AG04450 (cell line): Measurements from ENCODE around the gene RNF130. TPM values are rescaled to one million over a fixed set of nuclear protein-coding genes. Genes with fewer than 3 reads are reported as not detected.

ENCODE experiments used
- CTCF ChIA-PET: fragments of 300-600, 350-600 bp; formaldehyde crosslinking; extraction: SDS; loops from one replicate; lab custom pipeline; 2022; ENCODE audit warnings: antibody characterized with exemption, inconsistent platforms; lab: Charles Lee
- POLR2A ChIA-PET: fragments of 350-600 bp; formaldehyde crosslinking; extraction: SDS; loops from one replicate; lab custom pipeline; 2021; ENCODE audit warnings: antibody characterized with exemption, inconsistent platforms; lab: Yijun Ruan, JAX
- DNase-seq: peaks from one replicate; pipeline ENCODE4 v3.0.0-alpha.2; 2011; ENCODE audit warnings: low read depth, low spot score
- H3K27ac ChIP-seq: one replicate; pipeline ENCODE4 v1.5.1; 2012; ENCODE audit warnings: low read depth, low read length, control low read depth
- H3K27me3 ChIP-seq: one replicate; pipeline ENCODE4 v1.6.0; 2012; ENCODE audit warnings: low read length; ENCODE audit not compliant: control insufficient read depth, insufficient read depth
- H3K4me3 ChIP-seq: 2 replicates; pipeline ENCODE4 v1.5.1; 2011; ENCODE audit warnings: mild to moderate bottlenecking, low read depth, low read length, control low read depth
- H3K9me3 ChIP-seq: 2 replicates; pipeline ENCODE4 v1.5.1; 2012; ENCODE audit warnings: low read length; ENCODE audit not compliant: control insufficient read depth, insufficient read depth
- polyA plus RNA-seq: library from polyadenylated mRNA; depleted of rRNA; stranded (reverse); fragments of >200 nt; gene quantifications from 2 replicates; pipeline ENCODE4 v1.2.3, GENCODE V29; 2011
- TF ChIP-seq, protein P1 (sequence below): IDR thresholded peaks from 2 replicates; pipeline ENCODE4 v1.5.1; 2011; ENCODE audit warnings: low read depth, low read length, control low read depth, inconsistent platforms

The RNF130 gene
- polyA plus RNA-seq, 1 experiment = 38.9 TPM

DNA sequence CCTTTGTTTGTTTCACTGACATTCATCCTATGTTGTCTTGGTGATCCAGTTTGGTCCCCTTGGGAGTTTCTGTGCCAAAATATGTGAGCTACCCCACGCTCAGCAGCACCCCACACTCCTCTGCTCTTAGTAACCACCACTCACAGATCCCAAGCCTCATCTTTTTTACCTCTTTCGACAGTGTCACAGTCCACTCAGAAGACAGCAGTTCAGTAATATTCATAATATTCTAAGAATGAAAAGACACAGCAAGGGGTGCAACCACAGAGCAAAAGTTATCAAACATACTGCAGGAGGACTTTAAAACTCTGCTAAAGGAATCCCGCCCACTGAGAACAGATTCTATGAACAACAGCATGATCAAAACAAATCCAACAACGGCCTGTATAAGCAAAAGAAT is 28.2 kb downstream of the RNF130 start:
- TF ChIP-seq, protein P1, sequence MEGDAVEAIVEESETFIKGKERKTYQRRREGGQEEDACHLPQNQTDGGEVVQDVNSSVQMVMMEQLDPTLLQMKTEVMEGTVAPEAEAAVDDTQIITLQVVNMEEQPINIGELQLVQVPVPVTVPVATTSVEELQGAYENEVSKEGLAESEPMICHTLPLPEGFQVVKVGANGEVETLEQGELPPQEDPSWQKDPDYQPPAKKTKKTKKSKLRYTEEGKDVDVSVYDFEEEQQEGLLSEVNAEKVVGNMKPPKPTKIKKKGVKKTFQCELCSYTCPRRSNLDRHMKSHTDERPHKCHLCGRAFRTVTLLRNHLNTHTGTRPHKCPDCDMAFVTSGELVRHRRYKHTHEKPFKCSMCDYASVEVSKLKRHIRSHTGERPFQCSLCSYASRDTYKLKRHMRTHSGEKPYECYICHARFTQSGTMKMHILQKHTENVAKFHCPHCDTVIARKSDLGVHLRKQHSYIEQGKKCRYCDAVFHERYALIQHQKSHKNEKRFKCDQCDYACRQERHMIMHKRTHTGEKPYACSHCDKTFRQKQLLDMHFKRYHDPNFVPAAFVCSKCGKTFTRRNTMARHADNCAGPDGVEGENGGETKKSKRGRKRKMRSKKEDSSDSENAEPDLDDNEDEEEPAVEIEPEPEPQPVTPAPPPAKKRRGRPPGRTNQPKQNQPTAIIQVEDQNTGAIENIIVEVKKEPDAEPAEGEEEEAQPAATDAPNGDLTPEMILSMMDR = no peak
- no peak for DNase-seq
- peaks cover 11% of the 10 kb centered on the region for H3K9me3 ChIP-seq
- POLR2A ChIA-PET = no interaction called here
- H3K27ac ChIP-seq = no peak overlapping the region
- CTCF ChIA-PET = interaction anchor here (0.6 kb wide), 1 partner anchor 48 kb away, joined by 3 read pairs; no protein-coding TSS in a partner anchor
- H3K27me3 ChIP-seq = no peaks in the 10 kb centered on the region
- H3K4me3 ChIP-seq = no peak overlapping the region

DNA sequence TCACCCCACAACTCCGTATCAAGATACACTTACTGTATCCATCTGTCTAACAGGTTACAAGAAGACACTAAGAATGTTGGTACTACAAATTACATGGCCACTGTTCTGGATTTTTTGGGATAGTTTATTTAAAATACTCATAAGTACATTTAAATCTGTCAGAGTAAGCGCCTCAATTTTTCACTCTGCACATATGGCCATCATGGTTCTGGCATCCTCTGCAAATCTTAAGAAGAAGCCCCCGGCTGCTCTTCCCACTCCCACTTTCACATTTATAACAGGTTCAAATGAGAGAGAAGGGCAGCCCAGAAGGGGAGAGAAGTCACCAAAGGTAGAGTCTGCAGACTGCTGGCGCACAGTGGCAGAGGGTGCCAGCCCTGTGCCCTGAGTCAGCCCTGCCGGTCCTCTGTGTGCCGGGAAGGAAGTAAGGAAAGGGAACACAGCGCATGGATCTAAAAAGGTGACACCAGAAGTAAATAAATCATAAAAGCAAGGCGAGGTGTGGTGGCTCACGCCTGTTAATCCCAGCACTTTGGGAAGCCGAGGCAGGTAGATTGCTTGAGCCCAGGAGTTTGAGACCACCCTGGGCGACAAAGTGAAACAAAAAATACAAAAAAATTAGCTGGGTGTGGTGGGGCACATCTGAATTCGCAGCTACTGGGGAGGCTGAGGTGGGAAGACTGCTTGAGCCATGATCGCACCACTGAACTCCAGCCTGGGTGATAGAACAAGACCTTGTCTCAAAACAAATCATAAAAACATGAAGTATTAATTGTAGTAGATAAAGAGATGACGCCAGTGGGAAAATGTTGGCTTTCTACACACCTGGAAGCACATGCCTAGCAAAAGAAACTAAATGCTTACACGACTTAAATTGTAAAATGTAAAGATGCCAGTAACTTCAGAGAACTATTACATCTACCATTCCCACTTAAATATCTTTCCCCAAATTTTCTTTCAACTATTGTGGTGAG is 30.0 kb downstream of the RNF130 start:
- Histone ChIP-seq H3K9me3 (peaks cover 11% of the 10 kb centered on the region), H3K4me3 (no peak overlapping the region), H3K27ac (no peak overlapping the region), H3K27me3 (no peaks in the 10 kb centered on the region)
- POLR2A ChIA-PET = no interaction called here
- no peak for DNase-seq
- TF ChIP-seq, protein P1 = no peak
- CTCF ChIA-PET = no interaction called here

DNA sequence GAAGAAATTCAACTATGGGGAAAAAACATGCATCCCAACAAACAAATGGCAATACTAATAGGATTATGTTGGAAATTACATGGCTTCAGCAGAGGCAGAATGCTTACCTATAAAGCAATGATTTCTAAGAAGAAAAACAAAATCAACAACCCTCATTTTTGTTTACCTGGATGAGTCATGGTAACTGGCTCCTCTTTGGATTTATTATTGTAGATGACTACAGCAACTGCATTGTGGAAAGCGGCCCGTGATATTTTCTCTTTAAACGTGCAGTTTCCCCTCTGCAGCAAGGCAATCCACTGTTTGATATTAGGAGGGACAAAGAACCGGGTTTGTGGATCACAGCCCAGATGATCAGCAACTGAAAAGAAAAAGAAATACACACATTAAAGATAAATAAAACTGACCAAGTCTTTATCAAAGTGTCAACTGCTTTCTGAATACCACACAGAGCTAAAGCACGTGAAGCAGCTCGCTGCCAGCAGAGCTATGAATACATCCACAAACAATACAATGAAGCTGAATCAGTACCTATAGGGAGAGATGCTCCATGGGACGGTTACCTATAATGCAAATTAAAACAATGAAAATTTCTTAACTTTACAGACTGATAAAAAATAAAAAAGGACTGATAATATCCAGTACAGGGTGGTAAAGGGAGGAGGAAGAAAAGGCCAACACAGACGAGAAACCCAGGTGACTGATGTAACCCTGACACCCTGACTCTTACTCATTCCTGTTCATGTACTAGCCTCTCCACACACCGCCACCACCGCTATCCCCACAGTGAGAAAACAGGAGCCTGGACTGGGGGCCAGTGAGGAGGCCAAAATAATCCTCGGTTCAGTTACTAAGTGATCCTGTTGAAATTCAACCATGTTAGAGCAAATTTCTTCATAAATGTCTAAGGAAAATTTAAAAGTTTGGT is 31.0 kb downstream of the RNF130 start:
- TF ChIP-seq, protein P1 = no peak
- H3K27me3 ChIP-seq = no peaks in the 10 kb centered on the region
- CTCF ChIA-PET = no interaction called here
- H3K9me3 ChIP-seq = peaks cover 6% of the 10 kb centered on the region
- no peak overlapping the region for H3K4me3 ChIP-seq
- no peak overlapping the region for H3K27ac ChIP-seq
- DNase-seq = no peak
- POLR2A ChIA-PET = no interaction called here

DNA sequence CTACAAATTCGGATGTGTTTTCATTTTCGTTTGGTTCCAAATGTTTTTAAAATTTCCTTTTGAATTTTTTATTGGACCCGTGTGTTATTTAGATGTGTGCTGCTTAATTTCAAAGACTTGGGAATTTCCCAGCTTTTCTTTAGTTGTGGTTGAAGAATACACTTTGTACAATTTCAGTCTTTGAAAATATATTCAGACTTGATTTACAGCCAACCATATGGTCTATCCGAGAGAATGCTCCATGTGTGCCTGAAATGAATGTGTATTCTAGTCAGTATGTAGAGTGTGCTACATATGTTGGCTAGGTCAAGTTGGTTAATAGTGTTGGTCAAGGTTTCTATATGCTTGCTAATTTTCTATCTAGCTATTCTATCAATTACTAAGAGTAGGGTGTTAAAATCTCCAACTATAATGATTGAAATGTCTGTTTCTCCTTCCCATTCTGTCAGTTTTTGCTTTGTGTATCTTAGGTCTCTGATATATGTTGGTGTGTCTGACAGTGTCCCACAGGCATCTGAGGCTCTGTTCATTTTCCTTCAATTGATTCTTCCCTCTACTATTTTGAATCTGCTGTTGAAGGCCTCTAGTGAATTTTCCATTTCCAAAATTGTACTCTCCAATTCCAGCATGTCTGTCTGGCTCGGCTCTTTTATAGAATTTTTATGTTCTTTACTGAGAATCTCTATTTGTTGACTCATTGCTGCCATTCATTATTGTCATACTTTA is 36.2 kb downstream of the RNF130 start:
- ChIA-PET CTCF (no interaction called here), POLR2A (no interaction called here)
- no peak overlapping the region for H3K27ac ChIP-seq
- TF ChIP-seq, protein P1 = no peak
- H3K9me3 ChIP-seq = peaks cover 3% of the 10 kb centered on the region; the same call in 1 of the 2 replicates
- H3K27me3 ChIP-seq = no peaks in the 10 kb centered on the region
- no peak for DNase-seq
- H3K4me3 ChIP-seq = no peak overlapping the region
